Progenitor cell of endocrine pancreas (in vitro differentiated cells): ENCODE data around the gene FOCAD. TPM values are rescaled to one million over a fixed set of nuclear protein-coding genes. Genes with fewer than 3 reads are reported as not detected.
"Not testable (repeated sequence)": the region's sequence is repeated elsewhere in the genome, so short reads cannot be mapped to it uniquely, and the experiment has no call there.

Source experiments
- DNase-seq: peaks from one replicate; pipeline ENCODE4 v3.0.0; 2021; ENCODE audit warnings: low spot score; ENCODE audit not compliant: unreplicated experiment
- H3K27ac Mint-ChIP-seq: 2 replicates; pipeline ENCODE4 v1.8.0; 2021; ENCODE audit warnings: mild to moderate bottlenecking, moderate library complexity, mixed read lengths
- H3K27me3 Mint-ChIP-seq: 2 replicates; pipeline ENCODE4 v1.8.0; 2021; ENCODE audit warnings: mixed read lengths
- H3K36me3 Mint-ChIP-seq: 2 replicates; pipeline ENCODE4 v1.8.0; 2022; ENCODE audit warnings: mixed read lengths; ENCODE audit not compliant: insufficient read depth
- H3K4me1 Mint-ChIP-seq: 2 replicates; pipeline ENCODE4 v1.8.0; 2021; ENCODE audit warnings: low read depth, mixed read lengths
- H3K4me3 Mint-ChIP-seq: 2 replicates; pipeline ENCODE4 v1.8.0; 2021; ENCODE audit warnings: low read depth, mild to moderate bottlenecking, moderate library complexity, mixed read lengths
- H3K9me3 Mint-ChIP-seq: 2 replicates; pipeline ENCODE4 v1.8.0; 2021; ENCODE audit warnings: low read depth, mixed read lengths
- total RNA-seq: library from RNA; stranded (reverse); gene quantifications from 2 replicates; pipeline ENCODE4 v1.2.1, GENCODE V29; 2021
- TF ChIP-seq, protein P1 (sequence below): fragments of 200-600 bp; sonication (generic); IDR thresholded peaks from one replicate; pipeline ENCODE4 v1.5.0; 2021; ENCODE audit warnings: antibody characterized with exemption, mild to moderate bottlenecking; ENCODE audit not compliant: unreplicated experiment

The FOCAD gene
- total RNA-seq, 1 donor from 2014 or later, result 68.2 TPM

DNA sequence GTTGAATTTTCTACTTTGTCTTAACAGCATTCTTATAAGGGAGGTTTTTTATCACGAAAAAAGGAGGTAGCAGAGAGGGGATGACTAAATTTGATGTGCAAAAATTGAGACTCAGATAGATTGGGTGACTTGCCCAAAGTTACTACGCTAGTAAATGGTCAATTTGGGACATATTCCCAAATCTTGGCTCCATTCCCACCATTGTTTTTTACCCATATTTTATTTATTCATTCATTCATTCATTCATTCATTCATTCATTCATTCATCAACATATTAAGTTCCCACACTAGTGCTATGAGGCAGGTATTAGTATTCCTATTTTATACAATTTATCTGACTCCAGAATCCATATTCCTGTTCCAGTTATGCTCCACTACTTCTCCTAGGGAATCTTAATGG is 261.8 kb downstream of the FOCAD start:
- no peak overlapping the region for H3K27ac Mint-ChIP-seq

GRCh38 chr9:20948703-20949102 is 264.6 kb downstream of the FOCAD start:
- Mint-ChIP-seq H3K9me3 (no peaks in the 10 kb centered on the region), H3K36me3 (peaks cover 19% of the 10 kb centered on the region), H3K4me3 (no peak overlapping the region), H3K4me1 (peaks cover 12% of the 10 kb centered on the region), H3K27me3 (no peaks in the 10 kb centered on the region), H3K27ac (no peak overlapping the region)
- no peak for DNase-seq
- TF ChIP-seq, protein P1, sequence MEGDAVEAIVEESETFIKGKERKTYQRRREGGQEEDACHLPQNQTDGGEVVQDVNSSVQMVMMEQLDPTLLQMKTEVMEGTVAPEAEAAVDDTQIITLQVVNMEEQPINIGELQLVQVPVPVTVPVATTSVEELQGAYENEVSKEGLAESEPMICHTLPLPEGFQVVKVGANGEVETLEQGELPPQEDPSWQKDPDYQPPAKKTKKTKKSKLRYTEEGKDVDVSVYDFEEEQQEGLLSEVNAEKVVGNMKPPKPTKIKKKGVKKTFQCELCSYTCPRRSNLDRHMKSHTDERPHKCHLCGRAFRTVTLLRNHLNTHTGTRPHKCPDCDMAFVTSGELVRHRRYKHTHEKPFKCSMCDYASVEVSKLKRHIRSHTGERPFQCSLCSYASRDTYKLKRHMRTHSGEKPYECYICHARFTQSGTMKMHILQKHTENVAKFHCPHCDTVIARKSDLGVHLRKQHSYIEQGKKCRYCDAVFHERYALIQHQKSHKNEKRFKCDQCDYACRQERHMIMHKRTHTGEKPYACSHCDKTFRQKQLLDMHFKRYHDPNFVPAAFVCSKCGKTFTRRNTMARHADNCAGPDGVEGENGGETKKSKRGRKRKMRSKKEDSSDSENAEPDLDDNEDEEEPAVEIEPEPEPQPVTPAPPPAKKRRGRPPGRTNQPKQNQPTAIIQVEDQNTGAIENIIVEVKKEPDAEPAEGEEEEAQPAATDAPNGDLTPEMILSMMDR, result no peak

More for the DNA sequence above, 261.8 kb downstream of the FOCAD start:
- H3K27me3 Mint-ChIP-seq, result no peaks in the 10 kb centered on the region
- TF ChIP-seq, protein P1, result no peak
- DNase-seq, result no peak
- H3K4me3 Mint-ChIP-seq, result no peak overlapping the region
- H3K36me3 Mint-ChIP-seq, result peaks cover 4% of the 10 kb centered on the region
- H3K9me3 Mint-ChIP-seq, result no peaks in the 10 kb centered on the region
- H3K4me1 Mint-ChIP-seq, result peaks cover 13% of the 10 kb centered on the region

DNA sequence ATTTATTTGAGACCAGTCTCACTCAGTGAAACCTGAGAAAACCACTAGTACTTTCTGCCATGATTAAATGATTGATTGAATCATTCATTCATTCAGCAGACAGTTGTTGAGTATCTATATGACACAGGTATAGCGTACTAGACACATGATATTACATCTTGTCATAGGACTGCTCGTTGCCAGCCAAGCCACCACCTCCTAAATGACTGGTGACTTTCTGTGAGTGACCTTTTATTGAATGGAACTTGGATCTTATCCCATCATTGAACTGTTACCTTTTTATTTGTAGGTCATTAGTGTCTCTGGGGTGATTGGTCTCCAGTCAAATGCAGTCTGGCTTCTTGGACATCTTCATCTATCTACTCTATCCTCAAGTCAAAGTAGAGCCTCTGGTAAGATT is 266.6 kb downstream of the FOCAD start:
- no peaks in the 10 kb centered on the region for H3K9me3 Mint-ChIP-seq
- H3K36me3 Mint-ChIP-seq, result peaks cover 17% of the 10 kb centered on the region
- no peak for DNase-seq
- peaks cover 12% of the 10 kb centered on the region for H3K4me1 Mint-ChIP-seq
- no peak overlapping the region for H3K27ac Mint-ChIP-seq
- TF ChIP-seq, protein P1, result no peak
- no peak overlapping the region for H3K4me3 Mint-ChIP-seq
- H3K27me3 Mint-ChIP-seq, result no peaks in the 10 kb centered on the region

DNA sequence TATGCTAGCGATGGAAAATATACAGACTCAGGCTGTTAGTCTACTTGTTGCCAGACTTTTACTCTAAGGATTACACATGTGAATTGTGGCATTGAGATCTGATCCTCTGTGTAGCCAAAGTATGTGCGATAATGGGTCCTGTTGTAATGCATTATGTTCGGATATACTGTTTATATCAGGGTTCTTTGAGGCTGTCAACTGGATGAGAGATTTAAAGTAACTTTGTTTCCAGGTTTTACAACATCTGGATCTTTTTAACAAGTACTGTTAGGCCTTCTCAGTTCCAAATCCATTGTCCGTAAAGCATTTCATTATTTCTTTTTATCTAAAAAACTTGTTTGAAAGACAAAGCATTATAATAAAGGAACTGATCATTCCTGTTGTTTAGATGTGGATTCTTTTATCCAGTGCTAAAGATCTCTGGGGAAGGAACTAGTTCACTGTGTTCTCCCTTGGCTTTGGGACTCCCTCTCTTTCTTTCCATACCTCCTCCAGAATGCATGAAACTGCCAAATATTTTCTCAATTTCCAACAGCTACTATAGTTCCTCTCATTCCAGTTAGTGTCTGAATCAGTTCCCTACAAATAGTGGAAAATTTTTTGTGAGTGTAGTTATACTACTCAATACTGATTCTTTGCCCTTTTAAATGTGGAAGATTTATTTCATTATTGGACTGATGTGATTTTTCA is 278.6 kb downstream of the FOCAD start:
- no peak overlapping the region for H3K4me3 Mint-ChIP-seq
- no peaks in the 10 kb centered on the region for H3K27me3 Mint-ChIP-seq
- H3K36me3 Mint-ChIP-seq, result peaks cover 26% of the 10 kb centered on the region
- TF ChIP-seq, protein P1, result no peak
- peaks cover 4% of the 10 kb centered on the region for H3K9me3 Mint-ChIP-seq
- no peak overlapping the region for H3K27ac Mint-ChIP-seq
- DNase-seq, result no peak
- no peaks in the 10 kb centered on the region for H3K4me1 Mint-ChIP-seq

GRCh38 chr9:20972684-20973083 is 288.6 kb downstream of the FOCAD start:
- peaks cover 21% of the 10 kb centered on the region for H3K36me3 Mint-ChIP-seq

DNA sequence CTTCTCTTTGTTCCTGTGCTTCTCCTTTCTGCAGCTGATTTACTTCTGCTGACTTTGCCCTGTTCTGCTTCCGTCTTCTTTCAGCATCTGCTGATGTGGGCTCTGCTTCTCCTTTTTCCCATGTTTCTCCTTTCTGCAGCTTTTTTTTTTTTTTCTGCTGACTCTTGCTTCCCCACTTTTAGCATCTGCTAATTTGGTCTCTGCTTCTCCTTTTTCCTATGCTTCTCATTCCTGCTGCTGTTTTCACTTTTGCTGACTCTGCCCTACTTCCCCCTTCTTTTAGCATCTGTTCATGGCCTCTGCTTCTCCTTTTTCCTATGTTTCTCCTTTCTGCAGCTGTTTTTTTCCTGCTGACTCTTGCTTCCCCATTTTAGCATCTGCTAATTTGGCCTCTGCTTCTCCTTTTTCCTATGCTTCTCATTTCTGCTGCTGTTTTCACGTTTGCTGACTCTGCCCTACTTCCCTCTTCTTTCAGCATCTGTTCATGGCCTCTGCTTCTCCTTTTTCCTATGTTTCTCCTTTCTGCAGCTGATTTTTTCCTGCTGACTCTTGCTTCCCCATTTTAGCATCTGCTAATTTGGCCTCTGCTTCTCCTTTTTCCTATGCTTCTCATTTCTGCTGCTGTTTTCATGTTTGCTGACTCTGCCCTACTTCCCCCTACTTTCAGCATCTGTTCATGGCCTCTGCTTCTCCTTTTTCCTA is 289.3 kb downstream of the FOCAD start:
- not testable (repeated sequence) for H3K27me3 Mint-ChIP-seq, H3K27ac Mint-ChIP-seq, DNase-seq, H3K4me3 Mint-ChIP-seq, H3K4me1 Mint-ChIP-seq, H3K9me3 Mint-ChIP-seq
- peaks cover 23% of the 10 kb centered on the region for H3K36me3 Mint-ChIP-seq

More at GRCh38 chr9:20972684-20973083, 288.6 kb downstream of the FOCAD start:
- H3K4me3 Mint-ChIP-seq, result no peak overlapping the region
- TF ChIP-seq, protein P1, result no peak
- H3K27me3 Mint-ChIP-seq, result no peaks in the 10 kb centered on the region
- peaks cover 12% of the 10 kb centered on the region for H3K9me3 Mint-ChIP-seq
- H3K4me1 Mint-ChIP-seq, result no peaks in the 10 kb centered on the region
- no peak overlapping the region for H3K27ac Mint-ChIP-seq
- no peak for DNase-seq

DNA sequence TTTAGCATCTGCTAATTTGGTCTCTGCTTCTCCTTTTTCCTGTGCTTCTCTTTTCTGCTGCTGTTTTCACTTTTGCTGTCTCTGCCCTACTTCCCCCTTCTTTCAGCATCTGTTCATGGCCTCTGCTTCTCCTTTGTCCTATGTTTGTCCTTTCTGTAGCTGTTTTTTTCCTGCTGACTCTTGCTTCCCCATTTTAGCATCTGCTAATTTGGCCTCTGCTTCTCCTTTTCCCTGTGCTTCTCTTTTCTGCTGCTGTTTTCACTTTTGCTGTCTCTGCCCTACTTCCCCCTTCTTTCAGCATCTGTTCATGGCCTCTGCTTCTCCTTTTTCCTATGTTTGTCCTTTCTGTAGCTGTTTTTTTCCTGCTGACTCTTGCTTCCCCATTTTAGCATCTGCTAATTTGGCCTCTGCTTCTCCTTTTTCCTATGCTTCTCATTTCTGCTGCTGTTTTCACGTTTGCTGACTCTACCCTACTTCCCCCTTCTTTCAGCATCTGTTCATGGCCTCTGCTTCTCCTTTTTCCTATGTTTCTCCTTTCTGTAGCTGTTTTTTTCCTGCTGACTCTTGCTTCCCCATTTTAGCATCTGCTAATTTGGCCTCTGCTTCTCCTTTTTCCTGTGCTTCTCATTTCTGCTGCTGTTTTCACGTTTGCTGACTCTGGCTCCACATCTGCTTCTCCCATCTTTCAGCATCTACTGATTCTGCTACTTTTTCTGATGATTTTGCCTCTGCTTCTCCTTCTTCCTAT is 290.3 kb downstream of the FOCAD start:
- H3K27ac Mint-ChIP-seq, H3K4me3 Mint-ChIP-seq, H3K9me3 Mint-ChIP-seq, DNase-seq, H3K27me3 Mint-ChIP-seq, H3K4me1 Mint-ChIP-seq: not testable (repeated sequence)
- peaks cover 18% of the 10 kb centered on the region for H3K36me3 Mint-ChIP-seq
